ENCODE results near the gene FGF14.

- TF ChIP-seq, protein P1, sequence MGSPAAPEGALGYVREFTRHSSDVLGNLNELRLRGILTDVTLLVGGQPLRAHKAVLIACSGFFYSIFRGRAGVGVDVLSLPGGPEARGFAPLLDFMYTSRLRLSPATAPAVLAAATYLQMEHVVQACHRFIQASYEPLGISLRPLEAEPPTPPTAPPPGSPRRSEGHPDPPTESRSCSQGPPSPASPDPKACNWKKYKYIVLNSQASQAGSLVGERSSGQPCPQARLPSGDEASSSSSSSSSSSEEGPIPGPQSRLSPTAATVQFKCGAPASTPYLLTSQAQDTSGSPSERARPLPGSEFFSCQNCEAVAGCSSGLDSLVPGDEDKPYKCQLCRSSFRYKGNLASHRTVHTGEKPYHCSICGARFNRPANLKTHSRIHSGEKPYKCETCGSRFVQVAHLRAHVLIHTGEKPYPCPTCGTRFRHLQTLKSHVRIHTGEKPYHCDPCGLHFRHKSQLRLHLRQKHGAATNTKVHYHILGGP (tag by site-specific recombination; IDR thresholded peaks at IDR 0.05), result no peak
- TF ChIP-seq YY1 (tag by site-specific recombination; IDR thresholded peaks at IDR 0.05) (no peak), ZNF2 (tag by site-specific recombination; IDR thresholded peaks at IDR 0.05) (no peak)
- TF ChIP-seq, protein P2, sequence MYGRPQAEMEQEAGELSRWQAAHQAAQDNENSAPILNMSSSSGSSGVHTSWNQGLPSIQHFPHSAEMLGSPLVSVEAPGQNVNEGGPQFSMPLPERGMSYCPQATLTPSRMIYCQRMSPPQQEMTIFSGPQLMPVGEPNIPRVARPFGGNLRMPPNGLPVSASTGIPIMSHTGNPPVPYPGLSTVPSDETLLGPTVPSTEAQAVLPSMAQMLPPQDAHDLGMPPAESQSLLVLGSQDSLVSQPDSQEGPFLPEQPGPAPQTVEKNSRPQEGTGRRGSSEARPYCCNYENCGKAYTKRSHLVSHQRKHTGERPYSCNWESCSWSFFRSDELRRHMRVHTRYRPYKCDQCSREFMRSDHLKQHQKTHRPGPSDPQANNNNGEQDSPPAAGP (tag by site-specific recombination; IDR thresholded peaks at IDR 0.05), result no peak
- TF ChIP-seq, protein P3, sequence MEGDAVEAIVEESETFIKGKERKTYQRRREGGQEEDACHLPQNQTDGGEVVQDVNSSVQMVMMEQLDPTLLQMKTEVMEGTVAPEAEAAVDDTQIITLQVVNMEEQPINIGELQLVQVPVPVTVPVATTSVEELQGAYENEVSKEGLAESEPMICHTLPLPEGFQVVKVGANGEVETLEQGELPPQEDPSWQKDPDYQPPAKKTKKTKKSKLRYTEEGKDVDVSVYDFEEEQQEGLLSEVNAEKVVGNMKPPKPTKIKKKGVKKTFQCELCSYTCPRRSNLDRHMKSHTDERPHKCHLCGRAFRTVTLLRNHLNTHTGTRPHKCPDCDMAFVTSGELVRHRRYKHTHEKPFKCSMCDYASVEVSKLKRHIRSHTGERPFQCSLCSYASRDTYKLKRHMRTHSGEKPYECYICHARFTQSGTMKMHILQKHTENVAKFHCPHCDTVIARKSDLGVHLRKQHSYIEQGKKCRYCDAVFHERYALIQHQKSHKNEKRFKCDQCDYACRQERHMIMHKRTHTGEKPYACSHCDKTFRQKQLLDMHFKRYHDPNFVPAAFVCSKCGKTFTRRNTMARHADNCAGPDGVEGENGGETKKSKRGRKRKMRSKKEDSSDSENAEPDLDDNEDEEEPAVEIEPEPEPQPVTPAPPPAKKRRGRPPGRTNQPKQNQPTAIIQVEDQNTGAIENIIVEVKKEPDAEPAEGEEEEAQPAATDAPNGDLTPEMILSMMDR (tag by site-specific recombination; IDR thresholded peaks at IDR 0.05), result no peak
Measured at GRCh38 chr13:102275969-102276368, 125.9 kb downstream of the FGF14 start.
